ENCODE measurements around the gene ADCY5. TPM values are rescaled to one million over a fixed set of nuclear protein-coding genes. Genes with fewer than 3 reads are reported as not detected.
A peak's percentile ranks its signal among the peaks of the same experiment; 100 is the strongest.
"Not testable (repeated sequence)": the region's sequence is repeated elsewhere in the genome, so short reads cannot be mapped to it uniquely, and the experiment has no call there.

ADCY5 gene
- 6.8 TPM for total RNA-seq

GRCh38 chr3:123448536-123449101, at the start of gene ADCY5:
Gene ADCY5, minus strand, starts transcription at chr3:123449090. Its CDS starts 545 bp downstream, at chr3:123448545.
- Histone ChIP-seq H3K36me3 (ENCODE audit: control insufficient read depth in 3 of 3, insufficient read depth in 3 of 3, low read length in 3 of 3) (no peaks in the 10 kb centered on the region), H3K27me3 (ENCODE audit: control insufficient read depth in 3 of 3, insufficient read depth in 3 of 3, low read length in 3 of 3) (peaks cover 31 to 51% (median 41%) of the 10 kb centered on the region in 3 donors), H3K9me3 (ENCODE audit: control insufficient read depth in 3 of 3, low read length in 3 of 3) (no peaks in the 10 kb centered on the region), H3K9ac (ENCODE audit: low read depth in 1 of 3, low read length in 3 of 3) (peak within 1 kb of the TSS in 2 of 3 donors; percentile 38 to 70), H3K4me3 (ENCODE audit: low read length in 3 of 3) (peak within 1 kb of the TSS; percentile 30 to 61 (median 57)), H3K27ac (ENCODE audit: low read depth, low read length) (no peak within 1 kb of the TSS), H3K4me1 (ENCODE audit: control insufficient read depth in 3 of 3, insufficient read depth in 3 of 3, low read length in 3 of 3) (peaks cover 0 to 3% (median 0%) of the 10 kb centered on the region in 3 donors)

- Histone ChIP-seq H3K4me1 (ENCODE audit: control insufficient read depth in 3 of 3, insufficient read depth in 3 of 3, low read length in 3 of 3) (no peaks in the 10 kb centered on the region), H3K4me3 (ENCODE audit: low read length in 3 of 3) (no peak overlapping the region), H3K27ac (ENCODE audit: low read depth, low read length) (no peak overlapping the region), H3K9me3 (ENCODE audit: control insufficient read depth in 3 of 3, low read length in 3 of 3) (no peaks in the 10 kb centered on the region), H3K36me3 (ENCODE audit: control insufficient read depth in 3 of 3, insufficient read depth in 3 of 3, low read length in 3 of 3) (peaks cover 0 to 24% (median 3%) of the 10 kb centered on the region in 3 donors), H3K27me3 (ENCODE audit: control insufficient read depth in 3 of 3, insufficient read depth in 3 of 3, low read length in 3 of 3) (no peaks in the 10 kb centered on the region), H3K9ac (ENCODE audit: low read depth in 1 of 3, low read length in 3 of 3) (no peak overlapping the region)
These were observed 45.0 kb upstream of the ADCY5 start for GRCh38 chr3:123493912-123494311.

GRCh38 chr3:123491966-123492587, 43.2 kb upstream of the ADCY5 start:
- Histone ChIP-seq H3K9me3 (ENCODE audit: control insufficient read depth in 3 of 3, low read length in 3 of 3) (no peaks in the 10 kb centered on the region), H3K36me3 (ENCODE audit: control insufficient read depth in 3 of 3, insufficient read depth in 3 of 3, low read length in 3 of 3) (peaks cover 0 to 14% (median 0%) of the 10 kb centered on the region in 3 donors), H3K4me3 (ENCODE audit: low read length in 3 of 3) (no peak overlapping the region), H3K9ac (ENCODE audit: low read depth in 1 of 3, low read length in 3 of 3) (no peak overlapping the region), H3K27ac (ENCODE audit: low read depth, low read length) (no peak overlapping the region), H3K27me3 (ENCODE audit: control insufficient read depth in 3 of 3, insufficient read depth in 3 of 3, low read length in 3 of 3) (no peaks in the 10 kb centered on the region), H3K4me1 (ENCODE audit: control insufficient read depth in 3 of 3, insufficient read depth in 3 of 3, low read length in 3 of 3) (no peaks in the 10 kb centered on the region)

- Histone ChIP-seq H3K27me3 (ENCODE audit: control insufficient read depth in 3 of 3, insufficient read depth in 3 of 3, low read length in 3 of 3) (peaks cover 0 to 2% (median 0%) of the 10 kb centered on the region in 3 donors), H3K4me1 (ENCODE audit: control insufficient read depth in 3 of 3, insufficient read depth in 3 of 3, low read length in 3 of 3) (no peaks in the 10 kb centered on the region), H3K9me3 (ENCODE audit: control insufficient read depth in 3 of 3, low read length in 3 of 3) (no peaks in the 10 kb centered on the region), H3K36me3 (ENCODE audit: control insufficient read depth in 3 of 3, insufficient read depth in 3 of 3, low read length in 3 of 3) (peaks cover 0 to 12% (median 0%) of the 10 kb centered on the region in 3 donors), H3K27ac (ENCODE audit: low read depth, low read length) (no peak overlapping the region), H3K9ac (ENCODE audit: low read depth in 1 of 3, low read length in 3 of 3) (no peak overlapping the region), H3K4me3 (ENCODE audit: low read length in 3 of 3) (no peak overlapping the region)
These were observed 40.6 kb upstream of the ADCY5 start for GRCh38 chr3:123489400-123490004.

- no peaks in the 10 kb centered on the region for H3K4me1 ChIP-seq (ENCODE audit: control insufficient read depth in 3 of 3, insufficient read depth in 3 of 3, low read length in 3 of 3)
- no peak overlapping the region for H3K4me3 ChIP-seq (ENCODE audit: low read length in 3 of 3)
- peaks cover 0 to 3% (median 0%) of the 10 kb centered on the region in 3 donors for H3K27me3 ChIP-seq (ENCODE audit: control insufficient read depth in 3 of 3, insufficient read depth in 3 of 3, low read length in 3 of 3)
- no peak overlapping the region for H3K9ac ChIP-seq (ENCODE audit: low read depth in 1 of 3, low read length in 3 of 3)
- no peaks in the 10 kb centered on the region for H3K9me3 ChIP-seq (ENCODE audit: control insufficient read depth in 3 of 3, low read length in 3 of 3)
- peaks cover 0 to 8% (median 0%) of the 10 kb centered on the region in 3 donors for H3K36me3 ChIP-seq (ENCODE audit: control insufficient read depth in 3 of 3, insufficient read depth in 3 of 3, low read length in 3 of 3)
- no peak overlapping the region for H3K27ac ChIP-seq (ENCODE audit: low read depth, low read length)
These were observed 39.9 kb upstream of the ADCY5 start for GRCh38 chr3:123488645-123489347.

- not testable (repeated sequence) for H3K9ac ChIP-seq (ENCODE audit: low read depth in 1 of 3, low read length in 3 of 3); H3K36me3 ChIP-seq (ENCODE audit: control insufficient read depth in 3 of 3, insufficient read depth in 3 of 3, low read length in 3 of 3); H3K9me3 ChIP-seq (ENCODE audit: control insufficient read depth in 3 of 3, low read length in 3 of 3); H3K4me3 ChIP-seq (ENCODE audit: low read length in 3 of 3); H3K27ac ChIP-seq (ENCODE audit: low read depth, low read length); H3K4me1 ChIP-seq (ENCODE audit: control insufficient read depth in 3 of 3, insufficient read depth in 3 of 3, low read length in 3 of 3); H3K27me3 ChIP-seq (ENCODE audit: control insufficient read depth in 3 of 3, insufficient read depth in 3 of 3, low read length in 3 of 3)
These were observed 38.2 kb upstream of the ADCY5 start for GRCh38 chr3:123487063-123487462.

- H3K27me3 ChIP-seq (ENCODE audit: control insufficient read depth in 3 of 3, insufficient read depth in 3 of 3, low read length in 3 of 3) = peaks cover 0 to 3% (median 0%) of the 10 kb centered on the region in 3 donors
- no peaks in the 10 kb centered on the region for H3K4me1 ChIP-seq (ENCODE audit: control insufficient read depth in 3 of 3, insufficient read depth in 3 of 3, low read length in 3 of 3)
- no peak overlapping the region for H3K27ac ChIP-seq (ENCODE audit: low read depth, low read length)
These were observed 37.6 kb upstream of the ADCY5 start for GRCh38 chr3:123486460-123486859.

GRCh38 chr3:123485551-123485950, 36.7 kb upstream of the ADCY5 start:
- Histone ChIP-seq H3K9ac (ENCODE audit: low read depth in 1 of 3, low read length in 3 of 3) (no peak overlapping the region), H3K36me3 (ENCODE audit: control insufficient read depth in 3 of 3, insufficient read depth in 3 of 3, low read length in 3 of 3) (peaks cover 0 to 4% (median 0%) of the 10 kb centered on the region in 3 donors), H3K9me3 (ENCODE audit: control insufficient read depth in 3 of 3, low read length in 3 of 3) (no peaks in the 10 kb centered on the region), H3K4me3 (ENCODE audit: low read length in 3 of 3) (no peak overlapping the region), H3K27me3 (ENCODE audit: control insufficient read depth in 3 of 3, insufficient read depth in 3 of 3, low read length in 3 of 3) (peaks cover 0 to 3% (median 0%) of the 10 kb centered on the region in 3 donors), H3K27ac (ENCODE audit: low read depth, low read length) (no peak overlapping the region), H3K4me1 (ENCODE audit: control insufficient read depth in 3 of 3, insufficient read depth in 3 of 3, low read length in 3 of 3) (no peaks in the 10 kb centered on the region)

More at GRCh38 chr3:123486460-123486859, 37.6 kb upstream of the ADCY5 start:
- no peaks in the 10 kb centered on the region for H3K9me3 ChIP-seq (ENCODE audit: control insufficient read depth in 3 of 3, low read length in 3 of 3)
- no peak overlapping the region for H3K4me3 ChIP-seq (ENCODE audit: low read length in 3 of 3)
- no peak overlapping the region for H3K9ac ChIP-seq (ENCODE audit: low read depth in 1 of 3, low read length in 3 of 3)
- H3K36me3 ChIP-seq (ENCODE audit: control insufficient read depth in 3 of 3, insufficient read depth in 3 of 3, low read length in 3 of 3) = peaks cover 0 to 7% (median 0%) of the 10 kb centered on the region in 3 donors

- no peak overlapping the region for H3K4me3 ChIP-seq (ENCODE audit: low read length in 3 of 3)
- no peaks in the 10 kb centered on the region for H3K9me3 ChIP-seq (ENCODE audit: control insufficient read depth in 3 of 3, low read length in 3 of 3)
- no peaks in the 10 kb centered on the region for H3K36me3 ChIP-seq (ENCODE audit: control insufficient read depth in 3 of 3, insufficient read depth in 3 of 3, low read length in 3 of 3)
- H3K9ac ChIP-seq (ENCODE audit: low read depth in 1 of 3, low read length in 3 of 3) = no peak overlapping the region
- peaks cover 0 to 9% (median 4%) of the 10 kb centered on the region in 3 donors for H3K27me3 ChIP-seq (ENCODE audit: control insufficient read depth in 3 of 3, insufficient read depth in 3 of 3, low read length in 3 of 3)
- no peak overlapping the region for H3K27ac ChIP-seq (ENCODE audit: low read depth, low read length)
- H3K4me1 ChIP-seq (ENCODE audit: control insufficient read depth in 3 of 3, insufficient read depth in 3 of 3, low read length in 3 of 3) = no peaks in the 10 kb centered on the region
These were observed 34.3 kb upstream of the ADCY5 start for GRCh38 chr3:123483146-123483545.

All from skeletal muscle tissue (tissue), 4 donors.